Rectal smooth muscle tissue (tissue), 1 donor: ENCODE measurements around the gene PIM2.

Experiments used
- H3K27ac ChIP-seq: one replicate; pipeline ENCODE4 v1.7.0; 2013; ENCODE audit warnings: low read depth, low read length, inconsistent platforms
- H3K27me3 ChIP-seq: one replicate; pipeline ENCODE4 v1.7.0; 2013; ENCODE audit warnings: low read length; ENCODE audit not compliant: control insufficient read depth, insufficient read depth
- H3K36me3 ChIP-seq: one replicate; pipeline ENCODE4 v1.7.0; 2013; ENCODE audit warnings: low read length; ENCODE audit not compliant: control insufficient read depth, insufficient read depth
- H3K4me1 ChIP-seq: one replicate; pipeline ENCODE4 v1.7.0; 2013; ENCODE audit warnings: low read length; ENCODE audit not compliant: control insufficient read depth, insufficient read depth
- H3K4me3 ChIP-seq: one replicate; pipeline ENCODE4 v1.7.0; 2013; ENCODE audit warnings: low read length
- H3K9ac ChIP-seq: one replicate; pipeline ENCODE4 v1.7.0; 2013; ENCODE audit warnings: low read length

Gene PIM2

GRCh38 chrX:48945517-48946348 lies 26.9 kb upstream of the PIM2 start:
- H3K9ac ChIP-seq: no peak overlapping the region
- H3K4me1 ChIP-seq: no peaks in the 10 kb centered on the region
- H3K36me3 ChIP-seq: no peaks in the 10 kb centered on the region
- no peaks in the 10 kb centered on the region for H3K27me3 ChIP-seq
- H3K4me3 ChIP-seq: no peak overlapping the region
- no peak overlapping the region for H3K27ac ChIP-seq

- Histone ChIP-seq H3K36me3 (no peaks in the 10 kb centered on the region), H3K27ac (no peak overlapping the region), H3K4me3 (no peak overlapping the region), H3K4me1 (no peaks in the 10 kb centered on the region), H3K9ac (no peak overlapping the region), H3K27me3 (no peaks in the 10 kb centered on the region)
These were observed 24.1 kb upstream of the PIM2 start for GRCh38 chrX:48942895-48943294.

- H3K27me3 ChIP-seq: no peaks in the 10 kb centered on the region
- H3K4me1 ChIP-seq: no peaks in the 10 kb centered on the region
- H3K36me3 ChIP-seq: no peaks in the 10 kb centered on the region
- no peak overlapping the region for H3K9ac ChIP-seq
- no peak overlapping the region for H3K27ac ChIP-seq
- no peak overlapping the region for H3K4me3 ChIP-seq
These were observed 21.7 kb upstream of the PIM2 start for GRCh38 chrX:48940404-48940955.

GRCh38 chrX:48939524-48940228 lies 20.9 kb upstream of the PIM2 start:
- Histone ChIP-seq H3K4me3 (no peak overlapping the region), H3K4me1 (no peaks in the 10 kb centered on the region), H3K36me3 (no peaks in the 10 kb centered on the region), H3K27ac (no peak overlapping the region), H3K9ac (no peak overlapping the region), H3K27me3 (no peaks in the 10 kb centered on the region)

GRCh38 chrX:48938721-48939425 lies 20.0 kb upstream of the PIM2 start:
- H3K4me1 ChIP-seq: no peaks in the 10 kb centered on the region
- no peak overlapping the region for H3K27ac ChIP-seq
- no peaks in the 10 kb centered on the region for H3K27me3 ChIP-seq

GRCh38 chrX:48937054-48937907 lies 18.5 kb upstream of the PIM2 start:
- Histone ChIP-seq H3K4me3 (no peak overlapping the region), H3K4me1 (no peaks in the 10 kb centered on the region), H3K9ac (no peak overlapping the region), H3K27me3 (no peaks in the 10 kb centered on the region), H3K27ac (no peak overlapping the region), H3K36me3 (peaks cover 3% of the 10 kb centered on the region)

More at GRCh38 chrX:48938721-48939425, 20.0 kb upstream of the PIM2 start:
- H3K9ac ChIP-seq: no peak overlapping the region
- H3K36me3 ChIP-seq: peaks cover 1% of the 10 kb centered on the region
- no peak overlapping the region for H3K4me3 ChIP-seq

- Histone ChIP-seq H3K36me3 (peaks cover 3% of the 10 kb centered on the region), H3K27ac (no peak overlapping the region), H3K27me3 (no peaks in the 10 kb centered on the region), H3K4me1 (no peaks in the 10 kb centered on the region), H3K4me3 (no peak overlapping the region), H3K9ac (no peak overlapping the region)
These were observed 17.7 kb upstream of the PIM2 start for GRCh38 chrX:48936429-48937053.

- peaks cover 3% of the 10 kb centered on the region for H3K36me3 ChIP-seq
- no peak overlapping the region for H3K27ac ChIP-seq
- H3K27me3 ChIP-seq: no peaks in the 10 kb centered on the region
- no peak overlapping the region for H3K4me3 ChIP-seq
- H3K4me1 ChIP-seq: no peaks in the 10 kb centered on the region
- H3K9ac ChIP-seq: no peak overlapping the region
These were observed 16.5 kb upstream of the PIM2 start for GRCh38 chrX:48935301-48935670.

GRCh38 chrX:48934581-48935300 lies 15.9 kb upstream of the PIM2 start:
- H3K4me3 ChIP-seq: no peak overlapping the region
- H3K36me3 ChIP-seq: peaks cover 3% of the 10 kb centered on the region
- H3K4me1 ChIP-seq: no peaks in the 10 kb centered on the region
- no peak overlapping the region for H3K9ac ChIP-seq
- no peak overlapping the region for H3K27ac ChIP-seq
- H3K27me3 ChIP-seq: no peaks in the 10 kb centered on the region

GRCh38 chrX:48933757-48934156 lies 14.9 kb upstream of the PIM2 start:
- H3K4me1 ChIP-seq: no peaks in the 10 kb centered on the region
- H3K9ac ChIP-seq: no peak overlapping the region
- H3K27me3 ChIP-seq: no peaks in the 10 kb centered on the region
- H3K36me3 ChIP-seq: peaks cover 3% of the 10 kb centered on the region
- no peak overlapping the region for H3K4me3 ChIP-seq
- H3K27ac ChIP-seq: no peak overlapping the region
